Activated T-cell treated with anti-CD3 and anti-CD28 coated beads, Interleukin-2, amount 50 U/mL, for 48 hours (primary cell): ENCODE measurements around the gene GATAD2A.

Experiments
- DNase-seq, 2 experiments: peaks; one replicate each; pipeline ENCODE4 v3.0.0-alpha.2; 2020

Gene GATAD2A

DNA sequence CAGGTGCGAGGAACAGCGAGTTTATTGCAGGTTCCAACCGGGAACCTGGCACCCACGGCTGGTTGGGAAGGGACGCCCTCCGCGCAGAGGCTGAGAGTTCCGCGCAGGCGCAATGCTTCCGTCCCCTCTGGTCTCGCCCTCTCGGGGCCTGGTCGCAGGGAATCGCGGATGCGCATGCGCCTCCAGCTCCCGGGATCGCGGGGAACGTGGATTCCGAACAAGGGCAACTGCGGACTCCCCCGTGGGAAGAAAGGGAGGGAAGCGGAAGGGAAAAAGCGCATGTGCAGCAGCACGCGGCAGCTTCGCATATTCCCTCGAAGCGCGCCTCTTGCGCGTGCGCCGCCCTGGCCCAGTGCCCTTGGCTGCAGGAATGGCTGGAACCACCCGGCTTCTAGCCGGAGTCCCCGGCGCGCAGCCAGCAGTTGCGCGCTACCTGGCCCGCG is 108.8 kb downstream of the GATAD2A start:
- DNase-seq, result peak in 1 of 2 experiments; percentile 40

DNA sequence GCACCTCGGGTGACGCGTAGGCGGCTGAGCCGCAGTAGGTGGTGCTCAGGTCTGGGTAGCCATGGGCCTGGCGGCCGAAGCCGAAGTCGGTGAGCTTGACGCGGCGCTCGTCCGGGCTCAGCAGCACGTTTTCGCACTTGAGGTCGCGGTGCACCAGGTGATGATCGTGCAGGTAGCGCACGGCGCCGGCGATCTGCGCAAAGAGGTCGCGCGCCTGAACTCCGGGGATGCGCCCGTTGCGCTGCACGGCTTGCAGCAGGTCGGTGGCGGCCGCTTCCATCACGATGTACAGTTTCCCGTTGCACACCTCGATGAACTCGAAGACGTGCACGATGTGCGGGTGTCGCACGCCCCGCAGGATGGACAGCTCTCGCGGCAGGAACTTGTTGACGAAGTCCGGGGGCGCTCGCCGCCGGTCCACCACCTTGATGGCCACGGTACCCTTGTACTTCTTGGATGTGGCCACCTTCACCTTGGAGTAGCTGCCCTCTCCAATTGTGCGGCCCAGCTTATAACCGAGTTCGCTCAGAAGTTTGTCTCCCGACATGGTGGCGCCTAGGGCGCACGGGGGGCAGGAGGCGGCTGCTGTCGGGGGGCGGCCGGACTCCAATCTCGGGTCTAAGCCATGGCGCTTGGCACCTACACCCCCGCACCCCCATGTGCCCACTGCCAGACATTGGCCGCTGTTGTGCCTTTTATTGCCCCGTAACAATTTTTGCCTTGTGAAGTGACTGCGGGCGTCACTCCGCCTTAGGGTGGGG is 109.6 kb downstream of the GATAD2A start, which contains the start of gene TSSK6:
Gene TSSK6, minus strand, starts transcription at position 668 of the 761 bp plus-strand sequence. Its CDS starts 121 bp downstream, at position 547.
- no peak for DNase-seq

DNA sequence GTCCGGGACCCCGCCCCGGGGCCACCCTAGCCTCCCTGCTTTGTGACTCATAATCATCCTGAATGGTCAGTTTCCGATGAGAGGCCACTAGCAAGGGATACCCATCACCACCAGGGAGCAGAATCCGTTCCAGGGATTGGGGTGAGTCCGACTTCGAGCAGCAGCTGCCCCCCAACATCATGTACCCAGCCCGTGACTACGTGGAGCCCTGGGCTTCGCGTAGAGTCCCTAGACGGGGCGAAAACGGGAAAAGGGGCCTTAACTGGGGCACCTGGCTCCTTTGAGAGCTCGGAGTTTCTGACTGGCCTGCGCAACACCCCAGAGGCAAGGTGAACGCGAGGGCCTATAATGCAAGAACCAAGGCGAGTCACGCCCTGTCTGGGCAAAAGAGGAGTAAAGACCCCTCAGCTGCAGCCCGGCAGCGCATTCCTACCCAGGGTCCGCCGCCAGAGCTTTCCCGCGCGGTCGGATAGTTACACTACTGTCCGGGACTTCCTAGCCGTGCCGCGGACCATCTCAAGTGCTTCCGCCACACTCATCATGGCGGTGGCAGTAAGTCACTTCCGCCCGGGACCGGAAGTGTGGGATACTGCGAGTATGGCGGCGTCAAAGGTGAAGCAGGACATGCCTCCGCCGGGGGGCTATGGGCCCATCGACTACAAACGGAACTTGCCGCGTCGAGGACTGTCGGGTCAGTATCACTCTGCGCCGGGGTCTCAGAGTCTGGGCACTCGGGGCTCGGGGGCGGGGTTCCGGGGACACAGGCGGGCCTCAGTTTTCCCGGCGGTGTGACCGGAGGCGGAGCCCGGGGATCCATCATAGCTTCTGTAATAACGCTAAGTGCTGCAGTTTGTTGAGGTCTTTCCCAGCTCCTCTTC is 110.4 kb downstream of the GATAD2A start, which contains the start of gene NDUFA13:
Gene NDUFA13, plus strand, starts transcription at position 584 of the 878 bp plus-strand sequence. Its CDS starts 14 bp downstream, at position 598.
- DNase-seq, result peak; percentile 99

DNA sequence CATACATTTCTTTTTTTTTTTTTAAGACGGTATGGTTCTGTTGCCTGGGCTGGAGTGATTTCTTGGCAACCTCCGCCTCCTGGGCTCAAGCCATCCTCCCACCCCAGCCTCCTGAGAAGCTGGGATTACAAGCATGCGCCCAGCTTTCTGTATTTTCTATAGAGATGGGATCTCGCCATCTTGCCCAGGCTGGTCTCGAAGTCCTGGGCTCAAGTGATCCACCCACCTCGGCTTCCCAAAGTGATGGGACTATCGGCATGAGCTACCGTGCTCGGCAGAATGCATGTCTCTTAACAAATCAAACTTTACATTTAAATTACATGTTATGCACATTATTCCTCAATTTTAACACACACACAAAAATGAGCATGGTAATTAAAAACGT is 111.8 kb downstream of the GATAD2A start:
- no peak for DNase-seq

DNA sequence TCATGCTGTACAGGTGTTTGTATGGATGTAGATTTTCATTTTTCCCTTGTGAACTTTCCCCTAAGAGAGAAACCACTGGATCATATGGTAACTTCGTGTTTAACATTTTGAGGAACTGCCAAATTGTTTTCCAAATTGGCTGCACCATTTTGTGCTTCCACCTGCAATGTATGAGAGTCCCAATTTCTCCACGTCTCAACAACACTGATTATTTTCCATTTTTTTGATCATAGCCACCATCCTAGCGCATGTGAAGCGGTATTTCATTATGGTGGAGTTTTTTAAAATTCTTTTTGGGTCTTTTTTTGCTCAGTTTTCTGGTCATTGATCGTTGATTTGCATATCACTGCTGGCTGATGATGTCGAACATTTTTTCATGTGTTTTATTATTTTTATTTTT is 115.5 kb downstream of the GATAD2A start:
- no peak for DNase-seq

DNA sequence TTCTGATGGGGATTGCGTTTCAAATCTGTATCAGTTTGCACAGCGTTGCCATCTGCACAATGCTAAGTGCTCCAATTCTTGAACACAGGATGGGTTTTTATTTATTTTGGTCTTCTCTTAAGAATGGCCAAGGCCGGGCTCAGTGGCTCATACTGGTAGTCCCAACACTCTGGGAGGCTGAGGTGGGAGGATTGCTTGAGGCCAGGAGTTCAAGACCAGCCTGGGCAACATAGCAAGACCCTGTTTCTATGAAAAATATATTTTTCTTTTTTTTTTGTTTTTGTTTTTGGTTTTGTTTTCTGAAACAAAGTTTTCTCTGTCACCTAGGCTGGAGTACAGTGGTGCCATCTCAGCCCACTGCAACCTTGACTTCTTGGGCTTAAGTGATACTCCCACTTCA is 117.7 kb downstream of the GATAD2A start:
- no peak for DNase-seq

DNA sequence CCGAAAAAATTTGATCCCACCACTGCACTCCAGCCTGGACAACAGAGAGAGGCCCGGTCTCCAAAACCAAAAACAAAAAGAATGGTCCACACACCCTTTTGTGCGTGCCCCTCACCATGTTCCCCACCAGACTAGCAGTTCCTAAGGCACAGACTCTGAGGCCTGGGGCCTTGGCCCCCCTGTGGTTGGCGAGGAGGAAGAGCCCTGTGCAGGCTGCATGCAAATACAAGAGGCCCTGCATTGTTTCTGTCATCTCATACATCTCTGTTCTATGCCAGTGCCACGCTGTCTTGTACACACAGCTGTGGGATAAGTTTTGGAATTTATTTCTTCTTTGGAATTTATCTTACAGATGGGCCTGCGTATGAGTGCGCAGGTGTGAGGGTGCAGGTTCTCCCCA is 118.6 kb downstream of the GATAD2A start:
- no peak for DNase-seq

DNA sequence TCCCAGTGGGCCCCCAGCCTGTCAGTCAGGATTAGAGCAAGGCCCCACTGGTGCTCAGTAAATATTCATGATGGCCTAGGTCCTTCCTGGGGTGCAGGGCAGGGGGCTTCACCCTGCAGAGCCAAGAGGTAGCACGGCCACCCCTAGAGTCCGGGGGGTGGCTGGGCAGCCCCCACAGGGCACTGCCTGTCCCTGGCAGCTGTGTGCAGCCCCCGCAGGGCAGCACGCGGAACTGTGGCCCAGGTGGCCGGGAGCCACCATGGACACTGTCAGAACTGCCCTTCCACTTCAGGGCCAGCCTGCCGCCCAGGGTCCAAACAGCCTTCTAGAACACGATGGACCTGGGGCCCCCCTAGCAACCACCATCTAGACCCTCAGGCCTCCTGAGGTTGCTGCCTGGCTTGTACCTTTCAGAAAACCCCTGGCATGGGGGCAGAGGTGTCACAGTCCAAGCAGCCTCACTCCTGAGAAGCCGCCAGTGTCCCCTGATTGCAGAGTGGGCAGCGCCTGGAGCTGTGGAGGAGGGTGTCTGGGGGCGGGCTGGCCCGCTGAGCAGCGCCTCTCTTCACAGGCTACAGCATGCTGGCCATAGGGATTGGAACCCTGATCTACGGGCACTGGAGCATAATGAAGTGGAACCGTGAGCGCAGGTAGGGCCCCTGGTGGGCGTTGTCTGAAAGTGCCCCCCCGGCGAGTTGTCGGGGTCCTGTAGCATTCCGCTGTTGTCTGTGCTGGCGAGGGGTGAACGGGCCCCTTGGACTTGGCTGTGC is 120.3 kb downstream of the GATAD2A start:
- no peak for DNase-seq

DNA sequence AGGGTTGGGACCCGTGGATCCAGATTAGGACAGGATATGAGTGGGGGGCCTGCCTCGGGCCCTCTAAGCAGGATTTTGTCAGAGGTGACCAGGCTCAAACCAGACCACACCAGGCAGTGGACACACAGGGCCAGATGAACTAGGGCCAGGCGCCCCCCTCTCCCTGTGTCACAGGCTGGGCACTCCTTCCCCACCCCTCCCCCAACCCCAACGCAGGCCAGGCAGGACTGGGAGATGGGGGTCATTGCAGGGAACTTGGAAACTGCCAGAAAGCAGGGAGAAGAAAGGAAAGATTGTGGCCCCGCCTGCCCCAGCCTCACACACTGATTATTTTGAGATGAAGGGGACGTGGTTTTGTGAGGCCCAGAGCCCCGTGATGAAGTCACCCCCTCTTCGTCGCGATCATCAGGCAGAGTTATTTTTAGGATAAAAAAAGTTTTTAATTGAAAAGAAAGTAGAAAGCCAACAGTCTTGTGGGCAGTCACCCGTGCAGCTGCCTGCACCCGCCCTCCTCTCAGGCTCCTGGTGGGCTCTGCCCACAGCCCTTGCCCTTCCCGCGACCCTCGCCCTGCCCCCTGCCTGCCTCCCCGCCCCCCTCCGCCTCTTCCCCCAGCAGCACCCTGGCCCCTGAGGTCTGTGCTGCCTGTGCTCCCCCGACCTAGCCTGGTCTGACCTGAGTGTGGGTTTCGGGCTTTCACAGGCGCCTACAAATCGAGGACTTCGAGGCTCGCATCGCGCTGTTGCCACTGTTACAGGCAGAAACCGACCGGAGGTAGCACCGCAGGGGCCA is 121.3 kb downstream of the GATAD2A start:
- no peak for DNase-seq

DNA sequence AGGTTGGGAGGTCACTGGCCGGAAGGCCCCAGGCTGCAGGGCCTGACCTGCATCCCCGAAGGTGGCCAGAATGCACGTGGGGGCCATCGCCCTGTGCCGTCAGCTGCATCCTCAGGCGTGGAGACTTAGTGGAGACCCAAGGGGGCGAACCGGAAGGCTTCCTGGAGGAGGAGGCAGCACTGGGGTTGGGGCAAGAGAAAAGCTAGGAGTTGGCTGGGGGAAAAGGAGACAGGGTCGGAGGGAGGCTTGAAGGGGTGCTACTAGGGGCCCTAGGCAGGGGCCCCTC is 121.8 kb downstream of the GATAD2A start:
- DNase-seq, result no peak

DNA sequence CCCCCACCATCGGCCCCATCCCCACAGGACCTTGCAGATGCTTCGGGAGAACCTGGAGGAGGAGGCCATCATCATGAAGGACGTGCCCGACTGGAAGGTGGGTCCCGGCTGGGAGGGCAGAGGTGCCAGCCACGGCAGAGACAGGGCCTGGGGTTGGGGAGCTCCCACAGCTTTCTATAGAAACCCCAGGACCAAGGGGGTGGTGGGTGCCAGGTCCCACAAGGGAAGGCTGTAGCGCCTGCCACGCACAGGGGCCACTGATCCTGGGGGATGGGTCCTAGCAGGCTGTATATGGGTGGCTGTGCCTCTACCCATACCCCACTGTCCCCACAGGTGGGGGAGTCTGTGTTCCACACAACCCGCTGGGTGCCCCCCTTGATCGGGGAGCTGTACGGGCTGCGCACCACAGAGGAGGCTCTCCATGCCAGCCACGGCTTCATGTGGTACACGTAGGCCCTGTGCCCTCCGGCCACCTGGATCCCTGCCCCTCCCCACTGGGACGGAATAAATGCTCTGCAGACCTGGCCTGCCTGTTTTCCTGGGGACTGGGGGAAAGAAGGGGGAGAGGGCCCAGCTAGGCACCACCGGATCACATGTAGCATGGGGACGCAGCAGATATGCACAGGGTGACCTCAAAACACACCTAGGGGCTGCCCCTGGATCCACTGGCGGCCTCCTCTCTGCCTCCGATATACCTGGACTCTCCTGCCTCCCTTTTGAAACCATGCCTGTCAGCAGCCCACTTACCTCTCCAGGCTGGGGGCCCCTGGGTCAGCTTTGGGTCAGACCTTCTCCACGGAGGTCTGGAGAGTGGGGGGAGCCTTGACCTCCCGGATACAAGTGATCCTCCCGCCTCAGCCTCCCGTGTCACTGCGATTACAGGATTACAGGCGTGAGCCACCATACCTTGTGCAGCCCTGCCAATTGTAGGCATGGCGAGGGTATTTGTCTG is 122.5 kb downstream of the GATAD2A start:
- no peak for DNase-seq

DNA sequence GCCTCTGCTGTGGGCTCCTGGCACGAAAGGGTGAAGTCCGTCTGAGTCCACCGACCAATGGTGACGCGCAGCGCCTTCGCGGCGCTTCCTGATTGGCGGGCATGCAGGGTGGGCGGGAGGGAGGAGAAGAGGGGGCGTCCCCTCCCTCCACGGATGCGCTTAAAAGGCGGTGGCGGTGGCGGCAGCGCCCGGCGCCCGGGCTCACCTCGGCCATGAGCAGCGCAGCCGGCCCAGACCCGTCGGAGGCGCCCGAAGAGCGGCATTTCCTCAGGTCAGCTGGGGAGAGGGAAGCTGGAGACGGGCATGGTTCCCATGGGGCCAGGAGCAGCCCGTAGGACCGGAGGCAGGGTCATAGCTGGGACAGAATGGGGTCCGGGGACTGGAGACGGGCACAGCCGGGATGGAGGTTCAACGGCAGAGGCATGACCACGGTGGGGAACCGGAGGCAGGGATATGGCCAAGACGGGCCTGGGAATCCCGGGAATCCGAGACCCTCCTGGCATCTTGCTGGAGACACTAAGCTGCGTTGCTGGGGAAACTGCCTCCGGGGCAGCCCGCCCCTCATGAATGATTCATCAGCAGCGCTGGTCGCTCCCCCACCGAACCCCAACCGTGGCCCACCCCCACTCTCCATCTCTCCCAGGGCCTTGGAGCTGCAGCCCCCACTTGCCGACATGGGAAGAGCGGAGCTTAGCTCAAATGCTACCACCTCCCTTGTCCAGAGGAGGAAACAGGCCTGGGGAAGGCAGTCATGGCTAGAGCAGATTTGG is 123.4 kb downstream of the GATAD2A start, which contains the start of gene YJEFN3:
Gene YJEFN3, plus strand, starts transcription at position 191 of the 770 bp plus-strand sequence. Its CDS starts 22 bp downstream, at position 213.
- no peak for DNase-seq

DNA sequence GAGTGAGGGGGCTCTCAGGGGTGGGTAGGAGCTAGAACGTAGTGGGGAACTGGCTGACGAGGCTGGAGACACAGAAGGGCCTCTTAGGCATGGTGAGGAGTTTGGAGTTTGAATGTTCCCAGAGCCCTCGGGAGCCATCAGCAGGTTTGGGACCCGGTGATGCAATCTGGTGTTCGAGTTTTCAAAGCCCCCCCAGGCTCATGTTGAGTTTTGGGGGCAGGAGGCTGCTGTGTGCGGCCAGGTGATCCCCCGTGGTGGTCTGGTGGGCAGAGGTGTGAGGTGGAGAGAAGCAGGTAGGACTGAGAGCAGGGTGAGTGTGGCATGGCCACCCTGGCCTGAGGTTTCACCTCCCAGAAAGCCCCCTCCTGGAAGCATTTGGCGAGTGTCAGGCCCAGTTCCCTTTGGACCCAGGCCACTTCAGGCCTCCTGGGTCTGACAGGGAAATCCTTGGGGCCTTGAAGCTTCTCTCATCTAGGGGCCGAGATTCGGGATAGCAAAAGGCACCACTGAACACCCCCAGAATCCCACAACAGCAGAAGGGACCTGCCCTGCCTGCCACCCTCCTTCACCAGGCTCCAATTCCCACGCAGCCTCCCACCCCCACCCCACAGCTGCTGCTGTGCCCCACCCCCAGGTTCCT is 124.4 kb downstream of the GATAD2A start:
- no peak for DNase-seq

DNA sequence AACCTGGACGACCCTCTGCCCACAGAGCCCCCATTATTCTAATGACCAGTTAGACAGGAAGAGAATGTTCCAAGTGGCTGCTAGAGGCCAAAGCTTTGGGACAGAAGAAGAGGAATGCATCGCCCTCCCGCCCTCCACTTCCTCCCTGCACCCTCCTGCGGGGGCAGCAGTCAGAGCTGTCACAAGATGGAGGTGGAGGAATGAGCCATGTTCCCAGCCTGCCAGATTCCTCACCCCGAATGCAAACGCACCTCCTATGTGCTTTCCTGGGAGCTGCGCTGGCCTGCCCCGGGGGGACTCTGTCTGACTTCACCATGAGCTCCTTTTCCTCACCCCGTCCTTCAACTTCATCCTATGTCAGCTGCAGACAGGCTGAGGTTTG is 124.9 kb downstream of the GATAD2A start:
- no peak for DNase-seq

DNA sequence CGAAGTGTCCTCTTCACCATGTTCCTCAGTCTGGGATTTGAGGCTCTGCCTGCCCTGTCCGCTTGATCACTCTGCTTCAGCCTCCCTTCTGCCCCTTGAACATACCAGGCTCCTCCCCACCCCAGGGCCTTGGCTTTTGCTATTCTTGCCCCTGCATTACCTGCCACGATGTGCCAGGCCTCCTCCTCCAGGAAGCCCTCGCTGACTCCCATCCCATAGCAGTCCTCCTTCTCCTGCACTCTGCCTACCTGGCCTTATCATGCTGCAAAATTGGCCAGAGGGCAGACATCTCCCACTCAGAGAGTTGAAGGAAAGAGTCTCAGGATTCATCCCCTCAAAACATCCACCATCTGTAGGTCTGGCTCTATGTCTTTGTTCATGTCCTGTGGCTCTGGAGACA is 125.4 kb downstream of the GATAD2A start:
- DNase-seq, result no peak

DNA sequence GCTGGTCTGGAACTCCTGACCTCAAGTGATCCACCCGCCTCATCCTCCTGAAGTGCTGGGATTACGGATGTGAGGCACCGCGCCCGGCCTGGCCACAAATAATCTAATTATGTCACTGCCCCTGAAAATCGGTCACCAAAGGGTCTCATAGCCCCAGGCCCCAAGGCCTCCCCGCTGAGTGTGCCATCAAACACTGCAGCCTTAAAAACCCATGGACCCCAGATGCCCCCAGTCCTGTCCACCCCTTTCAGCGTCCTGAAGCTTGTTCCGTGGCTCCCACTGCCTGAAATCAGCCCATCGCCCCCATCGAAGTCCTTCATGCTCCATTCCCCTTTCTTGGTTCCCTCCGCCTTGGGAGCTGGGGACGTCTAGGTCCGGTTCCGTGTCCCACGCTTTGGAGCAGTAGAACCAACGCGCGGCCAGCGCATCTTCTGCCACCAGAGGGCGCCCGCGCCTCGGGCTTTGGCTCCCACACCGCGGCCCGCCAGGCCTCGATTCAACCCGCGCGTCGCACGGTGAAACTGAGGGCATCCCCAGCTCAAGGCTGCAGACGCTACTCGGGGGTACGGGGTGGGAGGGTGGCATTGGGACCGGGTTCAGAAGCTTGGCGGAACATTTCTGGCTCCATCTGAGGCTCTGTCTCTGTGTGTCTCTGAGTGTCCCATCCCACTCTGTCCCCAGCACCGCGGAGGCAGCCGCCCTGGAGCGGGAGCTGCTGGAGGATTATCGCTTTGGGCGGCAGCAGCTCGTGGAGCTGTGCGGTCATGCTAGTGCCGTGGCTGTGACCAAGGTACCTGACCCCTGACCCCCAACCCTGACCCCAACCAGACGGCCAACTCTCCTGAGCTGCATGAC is 126.7 kb downstream of the GATAD2A start:
- peak; percentile 92 for DNase-seq

DNA sequence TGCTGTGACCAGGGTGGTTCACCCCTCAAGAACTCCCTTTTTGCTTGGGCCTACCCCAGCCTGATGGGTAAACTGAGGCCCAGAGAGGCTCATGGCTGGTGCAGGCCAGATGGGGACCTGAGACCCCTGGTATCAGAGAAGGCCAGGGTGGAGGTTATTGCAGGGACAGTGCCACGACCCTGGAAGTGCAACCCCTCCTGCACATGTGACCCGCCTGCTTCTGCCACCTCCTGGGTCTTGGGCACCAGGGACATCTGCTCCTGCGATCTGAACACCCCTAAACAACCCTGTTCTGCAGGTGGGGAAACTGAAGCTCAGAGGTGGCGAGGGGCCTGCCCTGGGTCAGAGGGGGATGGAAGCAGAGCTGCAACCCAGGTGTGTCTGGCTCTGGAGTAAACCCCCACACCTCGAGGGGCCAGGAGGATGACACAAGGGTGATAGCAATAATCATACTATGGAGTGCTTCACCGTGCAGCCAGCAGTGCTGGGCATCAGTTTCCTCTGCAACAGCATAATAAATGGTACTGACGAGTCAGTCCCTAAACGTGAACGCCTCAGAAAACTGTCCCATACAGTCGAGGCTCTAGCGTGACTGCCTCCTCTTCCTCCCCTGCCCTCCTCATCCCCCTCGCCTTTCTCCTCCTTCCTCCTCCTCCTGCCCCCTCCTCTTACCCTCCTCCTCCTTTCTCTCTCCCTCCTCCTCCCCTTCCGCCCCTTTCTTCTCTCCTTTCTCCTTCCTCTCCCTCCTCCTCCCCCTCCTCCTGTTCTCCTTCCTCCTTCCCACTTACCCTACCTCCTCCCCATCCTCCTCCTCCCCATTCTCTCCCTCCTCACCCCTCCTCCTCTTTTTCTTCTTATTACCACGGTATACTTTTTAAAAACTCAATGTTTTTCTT is 127.6 kb downstream of the GATAD2A start:
- no peak for DNase-seq

DNA sequence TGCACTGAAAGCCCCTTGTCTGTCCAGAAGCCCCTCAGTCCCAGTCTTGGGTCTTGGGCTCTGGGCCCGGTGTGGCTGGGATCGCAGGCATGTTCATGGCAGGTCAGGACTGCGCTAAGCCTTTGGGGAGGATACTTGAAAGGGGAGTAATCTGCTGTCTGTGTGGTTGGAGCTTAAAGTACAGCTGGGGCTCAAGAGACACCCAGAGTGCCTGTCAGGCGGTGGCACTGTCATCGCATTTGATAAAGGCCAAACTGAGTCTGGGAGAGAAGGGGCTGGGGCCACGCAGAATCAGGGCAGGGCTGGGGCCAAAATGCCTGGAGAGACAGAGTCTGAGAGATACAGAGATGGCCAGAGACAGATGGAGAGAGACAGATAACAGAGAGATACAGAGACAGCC is 128.4 kb downstream of the GATAD2A start:
- no peak for DNase-seq
